ENCODE data around the gene B3GALT2.

GRCh38 chr1:193189442-193190095 is 3.2 kb upstream of the B3GALT2 start:
- TF ChIP-seq SMC3 (conservative IDR thresholded peaks at IDR 0.05; ENCODE audit: poor library complexity) = no peak
- TF ChIP-seq POLR2AphosphoS5 (IDR thresholded peaks at IDR 0.05) = no peak
- TF ChIP-seq EP300 (conservative IDR thresholded peaks at IDR 0.05; ENCODE audit: poor library complexity, severe bottlenecking) = no peak
